Thymus (tissue), 11 donors: ENCODE results near the gene GNAL. TPM values are rescaled to one million over a fixed set of nuclear protein-coding genes. Genes with fewer than 3 reads are reported as not detected.

ENCODE experiments used
- DNase-seq, 9 donors: peaks; one replicate each; pipeline ENCODE4 v3.0.0-alpha.2; 2013; ENCODE audit warnings: low spot score in 9 of 9, low read depth in 6 of 9, missing footprints in 1 of 9
- H3K27ac ChIP-seq, 2 donors: one replicate each; pipeline ENCODE4 v1.5.1; 2013; ENCODE audit warnings: control low read depth in 1 of 2, low read depth in 1 of 2, low read length in 1 of 2, mild to moderate bottlenecking in 1 of 2, moderate library complexity in 1 of 2
- H3K27me3 ChIP-seq, 2 donors: one replicate each; pipeline ENCODE4 v1.5.1; 2013; ENCODE audit warnings: low read length in 1 of 2; ENCODE audit not compliant: control insufficient read depth in 2 of 2, insufficient read depth in 1 of 2
- H3K36me3 ChIP-seq, 2 donors: one replicate each; pipeline ENCODE4 v1.5.1; 2013; ENCODE audit warnings: low read length in 1 of 2, mild to moderate bottlenecking in 1 of 2, moderate library complexity in 1 of 2; ENCODE audit not compliant: control insufficient read depth in 2 of 2, insufficient read depth in 2 of 2
- H3K4me1 ChIP-seq, 2 donors: one replicate each; pipeline ENCODE4 v1.5.1; 2013; ENCODE audit warnings: low read length in 2 of 2; ENCODE audit not compliant: control insufficient read depth in 2 of 2, insufficient read depth in 2 of 2
- H3K4me3 ChIP-seq, 2 donors: one replicate each; pipeline ENCODE4 v1.5.1; 2013; ENCODE audit warnings: low read length in 2 of 2, control low read depth in 1 of 2, mild to moderate bottlenecking in 1 of 2
- H3K9me3 ChIP-seq, 2 donors: one replicate each; pipeline ENCODE4 v1.5.1; 2013; ENCODE audit warnings: low read length in 1 of 2, mild to moderate bottlenecking in 1 of 2; ENCODE audit not compliant: control insufficient read depth in 2 of 2, insufficient read depth in 1 of 2
- WGBS: extraction: QIAGEN DNeasy Blood & Tissue Kit; methylation state at CpG from one replicate; pipeline ENCODE4 v1.1.7; 2013; 5-methylcytosine and 5-hydroxymethylcytosine counted together
- polyA plus RNA-seq: library from polyadenylated mRNA; stranded (reverse); fragments of 200-250 nt; gene quantifications from one replicate; pipeline ENCODE4 v1.2.3, GENCODE V29; 2013
- total RNA-seq: library from RNA; stranded (reverse); fragments of 120-200 nt; gene quantifications from one replicate; pipeline ENCODE4 v1.2.4, GENCODE V29; 2013
- donor health status: healthy.

The GNAL gene
- total and polyA plus RNA-seq, 2 donors, result 1.7 to 7.5 TPM

DNA sequence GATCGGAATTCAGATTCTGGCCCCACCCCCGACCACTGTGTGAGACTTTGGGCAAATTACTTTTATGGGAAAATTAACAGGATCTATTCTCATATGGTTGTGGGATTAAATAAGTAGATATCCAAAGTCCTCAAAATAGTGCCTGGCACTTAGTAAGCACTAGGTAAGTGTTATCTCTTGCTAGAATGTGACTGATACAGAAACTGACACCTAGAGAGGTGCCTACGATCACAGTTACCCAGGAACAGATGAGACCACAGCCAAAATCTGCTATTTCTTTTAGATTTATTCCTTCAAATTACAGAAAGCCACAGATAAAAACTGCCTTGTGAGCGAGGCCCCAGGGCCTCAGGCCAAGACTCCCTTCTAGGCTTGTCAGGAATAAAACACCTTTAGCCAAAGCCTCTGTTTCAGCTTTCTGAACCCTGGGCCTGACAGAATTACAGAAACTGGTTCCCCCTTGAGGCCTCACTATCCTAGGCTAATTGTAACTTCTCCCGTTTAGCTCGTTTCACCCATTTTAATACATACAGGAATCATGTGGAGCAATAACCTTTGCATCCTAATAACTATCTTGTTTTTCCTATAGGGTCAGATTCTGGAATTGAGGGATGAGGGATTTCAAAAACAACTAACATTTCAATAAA lies 139.8 kb downstream of the GNAL start:
- no peak for DNase-seq
- Histone ChIP-seq H3K27ac (no peak overlapping the region), H3K4me3 (no peak overlapping the region), H3K4me1 (no peaks in the 10 kb centered on the region), H3K9me3 (no peaks in the 10 kb centered on the region), H3K27me3 (no peaks in the 10 kb centered on the region), H3K36me3 (no peaks in the 10 kb centered on the region)
- 94% methylated on average over 6 of the region's 6 CpGs for WGBS

- 97% methylated on average over 4 of the region's 4 CpGs for WGBS
- no peak overlapping the region for H3K27ac ChIP-seq
- no peak overlapping the region for H3K4me3 ChIP-seq
- no peaks in the 10 kb centered on the region for H3K27me3 ChIP-seq
- H3K9me3 ChIP-seq, result no peaks in the 10 kb centered on the region
- no peak for DNase-seq
- no peaks in the 10 kb centered on the region for H3K36me3 ChIP-seq
- no peaks in the 10 kb centered on the region for H3K4me1 ChIP-seq
These were observed 141.5 kb downstream of the GNAL start for GRCh38 chr18:11830585-11830984.

- 94% methylated on average over 3 of the region's 3 CpGs for WGBS
- Histone ChIP-seq H3K27ac (no peak overlapping the region), H3K4me1 (no peaks in the 10 kb centered on the region), H3K36me3 (no peaks in the 10 kb centered on the region), H3K9me3 (no peaks in the 10 kb centered on the region), H3K4me3 (no peak overlapping the region), H3K27me3 (no peaks in the 10 kb centered on the region)
- DNase-seq, result no peak
These were observed 142.9 kb downstream of the GNAL start for GRCh38 chr18:11831921-11832320.

- 91% methylated on average over 5 of the region's 5 CpGs for WGBS
- Histone ChIP-seq H3K4me1 (no peaks in the 10 kb centered on the region), H3K9me3 (no peaks in the 10 kb centered on the region), H3K27me3 (no peaks in the 10 kb centered on the region), H3K36me3 (no peaks in the 10 kb centered on the region), H3K27ac (no peak overlapping the region), H3K4me3 (no peak overlapping the region)
- DNase-seq, result no peak
These were observed 145.7 kb downstream of the GNAL start for GRCh38 chr18:11834772-11835171.

DNA sequence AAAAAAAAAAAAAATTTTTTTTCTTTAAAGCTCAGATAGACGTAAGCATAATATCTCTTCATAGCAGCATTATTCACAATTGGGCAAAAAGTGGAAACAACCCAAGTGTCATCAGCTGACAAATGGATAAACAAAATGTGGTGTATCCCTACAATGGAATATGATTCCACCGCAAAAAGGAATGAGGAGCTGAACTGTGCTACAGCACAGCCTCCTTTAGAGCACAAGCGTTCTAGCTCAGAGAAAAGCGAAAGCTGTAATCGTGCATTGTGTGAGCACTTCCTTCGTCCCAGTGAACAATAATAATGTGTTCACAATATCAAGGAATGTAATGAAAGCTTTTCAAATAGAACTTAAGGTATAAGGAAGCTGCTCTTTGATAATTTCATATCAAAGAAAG lies 150.5 kb downstream of the GNAL start:
- 91% methylated on average over 6 of the region's 6 CpGs for WGBS
- Histone ChIP-seq H3K36me3 (no peaks in the 10 kb centered on the region), H3K27ac (no peak overlapping the region), H3K27me3 (no peaks in the 10 kb centered on the region), H3K4me1 (no peaks in the 10 kb centered on the region), H3K9me3 (no peaks in the 10 kb centered on the region), H3K4me3 (no peak overlapping the region)
- DNase-seq, result no peak

DNA sequence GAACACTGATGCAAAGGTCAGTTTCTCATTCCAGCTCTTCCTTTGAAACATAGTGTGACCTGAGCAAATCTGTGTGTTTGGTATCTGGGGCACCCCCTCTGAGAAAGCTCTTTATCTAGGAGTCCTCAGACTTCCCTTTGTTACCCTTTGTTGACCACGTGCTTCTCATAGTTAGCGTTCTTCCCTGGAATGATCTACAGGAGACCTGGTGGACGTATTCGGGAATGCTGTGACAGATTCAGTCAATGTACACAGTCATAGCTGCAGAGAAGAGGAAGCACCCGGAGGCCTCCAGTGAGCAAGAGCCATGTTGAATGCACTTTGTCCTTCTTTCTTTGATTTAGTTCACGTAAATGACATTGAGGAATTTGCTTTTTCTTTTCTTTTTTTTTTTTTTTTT lies 151.4 kb downstream of the GNAL start:
- Histone ChIP-seq H3K27ac (no peak overlapping the region), H3K4me1 (no peaks in the 10 kb centered on the region), H3K9me3 (no peaks in the 10 kb centered on the region), H3K36me3 (no peaks in the 10 kb centered on the region), H3K27me3 (no peaks in the 10 kb centered on the region), H3K4me3 (no peak overlapping the region)
- 76% methylated on average over 6 of the region's 6 CpGs for WGBS
- DNase-seq, result no peak

GRCh38 chr18:11842562-11842961 lies 153.5 kb downstream of the GNAL start:
- WGBS, result 95% methylated on average over 5 of the region's 5 CpGs
- Histone ChIP-seq H3K27ac (no peak overlapping the region), H3K4me1 (no peaks in the 10 kb centered on the region), H3K27me3 (no peaks in the 10 kb centered on the region), H3K4me3 (no peak overlapping the region), H3K36me3 (no peaks in the 10 kb centered on the region), H3K9me3 (no peaks in the 10 kb centered on the region)
- DNase-seq, result no peak

GRCh38 chr18:11844436-11844835 lies 155.4 kb downstream of the GNAL start:
- 97% methylated on average over 6 of the region's 6 CpGs for WGBS
- no peaks in the 10 kb centered on the region for H3K9me3 ChIP-seq

DNA sequence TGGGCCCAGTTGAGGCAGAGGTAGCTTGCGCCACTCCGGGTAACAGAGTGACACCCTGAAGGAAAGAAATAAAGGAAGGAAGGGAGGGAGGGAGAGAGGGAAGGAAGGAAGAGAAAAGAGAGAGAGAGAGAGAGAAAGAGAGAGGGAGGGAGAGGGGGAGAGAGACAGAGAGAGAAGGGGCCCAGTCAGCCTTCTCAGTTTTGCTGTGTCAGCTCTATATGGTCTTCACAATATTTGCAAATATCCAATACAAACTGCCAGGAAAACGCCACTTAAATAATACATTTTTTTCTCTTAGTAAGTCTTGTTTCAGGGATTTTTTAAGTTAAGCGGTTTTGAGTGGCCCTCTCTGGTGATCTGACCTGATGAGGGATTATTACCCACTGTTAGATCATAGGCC lies 156.6 kb downstream of the GNAL start:
- no peaks in the 10 kb centered on the region for H3K9me3 ChIP-seq
- no peak for DNase-seq
- H3K4me3 ChIP-seq, result no peak overlapping the region
- WGBS, result 93% methylated on average over 4 of the region's 4 CpGs
- no peak overlapping the region for H3K27ac ChIP-seq
- H3K36me3 ChIP-seq, result no peaks in the 10 kb centered on the region
- no peaks in the 10 kb centered on the region for H3K27me3 ChIP-seq
- H3K4me1 ChIP-seq, result peaks cover 2 to 8% of the 10 kb centered on the region in 2 donors

More at GRCh38 chr18:11844436-11844835, 155.4 kb downstream of the GNAL start:
- Histone ChIP-seq H3K27me3 (no peaks in the 10 kb centered on the region), H3K4me1 (no peaks in the 10 kb centered on the region), H3K27ac (no peak overlapping the region), H3K36me3 (no peaks in the 10 kb centered on the region), H3K4me3 (no peak overlapping the region)
- no peak for DNase-seq
